ENCODE measurements around the gene MLLT10. TPM values are rescaled to one million over a fixed set of nuclear protein-coding genes. Genes with fewer than 3 reads are reported as not detected.
A peak's percentile ranks its signal among the peaks of the same experiment; 100 is the strongest.

The MLLT10 gene
- total and polyA plus RNA-seq, 9 of the 15 experiments (the other 6 are each of a cell fraction or from before 2014, with no cell fraction given) = 18.8 to 81.4 (median 64.2) TPM

GRCh38 chr10:21495002-21495751 lies 38.9 kb upstream of the MLLT10 start (continued):
- TF ChIP-seq MAZ (CRISPR knock-in tag; conservative IDR thresholded peaks at IDR 0.05 in 1 of 2, IDR thresholded peaks at IDR 0.05 in 1 of 2) = no peak
- peak; percentile 14 for TF ChIP-seq PRDM10 (IDR thresholded peaks at IDR 0.05; ENCODE audit: partially characterized antibody)
- no peak for TF ChIP-seq ETS2 (tag; IDR thresholded peaks at IDR 0.05; ENCODE audit: borderline replicate concordance, poor library complexity, severe bottlenecking)
- TF ChIP-seq SIX5 (IDR thresholded peaks at IDR 0.05; ENCODE audit: borderline replicate concordance in 1 of 2, insufficient read depth in 1 of 2, low read depth in 1 of 2, low read length in 2 of 2) = no peak
- no peak for TF ChIP-seq LARP7 (IDR thresholded peaks at IDR 0.05)
- no peak for TF ChIP-seq E4F1 (CRISPR knock-in tag; IDR thresholded peaks at IDR 0.05; ENCODE audit: borderline replicate concordance)
- TF ChIP-seq E2F6 (IDR thresholded peaks at IDR 0.05; ENCODE audit: borderline replicate concordance in 1 of 2, extremely low read depth in 1 of 2, insufficient read depth in 1 of 2, insufficient read length in 1 of 2, low read depth in 1 of 2, low read length in 1 of 2, poor library complexity in 1 of 2, severe bottlenecking in 1 of 2) = no peak
- TF ChIP-seq POU5F1 (IDR thresholded peaks at IDR 0.05; ENCODE audit: borderline replicate concordance, low read depth, low read length, partially characterized antibody) = no peak
- no peak for TF ChIP-seq RFX7 (CRISPR knock-in tag; IDR thresholded peaks at IDR 0.05)
- 0 out of 2 replicates have a peak, but pooled peaks have one; percentile 38 for TF ChIP-seq ZNF431 (CRISPR knock-in tag; IDR thresholded peaks at IDR 0.05)
- no peak for TF ChIP-seq TAF7 (tag; IDR thresholded peaks at IDR 0.05)
- TF ChIP-seq HMGN3 (IDR thresholded peaks at IDR 0.05; ENCODE audit: borderline replicate concordance, extremely low read depth, insufficient read length, low read depth, low read length) = no peak
- TF ChIP-seq ELK1 (CRISPR knock-in tag; IDR thresholded peaks at IDR 0.05) = no peak
- no peak for TF ChIP-seq KAT2B (IDR thresholded peaks at IDR 0.05; ENCODE audit: low read depth, low read length)
- TF ChIP-seq HDAC3 (IDR thresholded peaks at IDR 0.05; ENCODE audit: borderline replicate concordance, partially characterized antibody) = no peak
